ENCODE results near the gene CLSTN1. TPM values are rescaled to one million over a fixed set of nuclear protein-coding genes. Genes with fewer than 3 reads are reported as not detected.

Gene CLSTN1
- total and polyA plus RNA-seq, 10 of the 15 experiments (the other 5 are each of a cell fraction or from before 2014, with no cell fraction given), result 2.7 to 64.4 (median 23.2) TPM

DNA sequence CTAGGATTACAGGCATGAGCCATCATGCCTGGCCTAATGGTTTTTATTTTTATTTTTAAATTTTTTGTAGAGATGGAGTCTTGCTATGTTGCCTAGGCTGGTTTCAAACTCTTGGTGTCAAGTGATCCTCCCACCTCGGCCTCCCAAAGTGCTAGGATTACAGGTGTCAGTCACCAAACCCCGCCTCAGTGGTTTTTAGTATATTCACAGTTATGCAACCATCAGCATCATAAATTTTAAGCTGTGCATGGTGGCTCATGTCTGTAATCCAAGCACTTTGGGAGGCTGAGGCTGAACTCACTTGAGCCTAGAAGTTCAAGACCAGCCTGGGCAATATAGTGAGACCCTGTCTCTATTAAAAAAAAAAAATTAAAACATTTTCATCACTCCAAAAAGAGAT is 143.7 kb downstream of the CLSTN1 start:
- H3K4me1 ChIP-seq (ENCODE audit: control insufficient read depth, insufficient read depth, low read length), result peaks cover 13% of the 10 kb centered on the region
- FAIRE-seq (no peak), ATAC-seq (no peak), DNase-seq (ENCODE audit: low read depth, low spot score) (no peak)
- H2AFZ ChIP-seq (ENCODE audit: control insufficient read depth, low read depth, low read length), result no peak overlapping the region
- H3K4me2 ChIP-seq (ENCODE audit: control insufficient read depth, insufficient read depth), result no peak overlapping the region
- no peak overlapping the region for H3K9ac ChIP-seq (ENCODE audit: control insufficient read depth, insufficient read depth, low read length)
- ChIA-PET POLR2A (interaction anchor here (0.5 to 1.1 kb wide), 3 partner anchors 13 to 80 kb away, joined by 3 to 4 read pairs (median 4); no protein-coding TSS in a partner anchor), CTCF (interaction anchor here (0.6 kb wide), 1 partner anchor 23 kb away, joined by 3 read pairs; no protein-coding TSS in a partner anchor), SMC1A (ENCODE audit: uncharacterized antibody, unreplicated experiment) (interaction anchor here (0.9 to 3.2 kb wide), 3 partner anchors 12 to 52 kb away, joined by 4 to 23 read pairs (median 8); no protein-coding TSS in a partner anchor), RAD21 (ENCODE audit: unreplicated experiment) (interaction anchor here (1.3 kb wide), 1 partner anchor 51 kb away, joined by 3 read pairs; no protein-coding TSS in a partner anchor)
- BruUV-seq (replicated peaks), result no TSS peak
- TF ChIP-seq, protein P1, sequence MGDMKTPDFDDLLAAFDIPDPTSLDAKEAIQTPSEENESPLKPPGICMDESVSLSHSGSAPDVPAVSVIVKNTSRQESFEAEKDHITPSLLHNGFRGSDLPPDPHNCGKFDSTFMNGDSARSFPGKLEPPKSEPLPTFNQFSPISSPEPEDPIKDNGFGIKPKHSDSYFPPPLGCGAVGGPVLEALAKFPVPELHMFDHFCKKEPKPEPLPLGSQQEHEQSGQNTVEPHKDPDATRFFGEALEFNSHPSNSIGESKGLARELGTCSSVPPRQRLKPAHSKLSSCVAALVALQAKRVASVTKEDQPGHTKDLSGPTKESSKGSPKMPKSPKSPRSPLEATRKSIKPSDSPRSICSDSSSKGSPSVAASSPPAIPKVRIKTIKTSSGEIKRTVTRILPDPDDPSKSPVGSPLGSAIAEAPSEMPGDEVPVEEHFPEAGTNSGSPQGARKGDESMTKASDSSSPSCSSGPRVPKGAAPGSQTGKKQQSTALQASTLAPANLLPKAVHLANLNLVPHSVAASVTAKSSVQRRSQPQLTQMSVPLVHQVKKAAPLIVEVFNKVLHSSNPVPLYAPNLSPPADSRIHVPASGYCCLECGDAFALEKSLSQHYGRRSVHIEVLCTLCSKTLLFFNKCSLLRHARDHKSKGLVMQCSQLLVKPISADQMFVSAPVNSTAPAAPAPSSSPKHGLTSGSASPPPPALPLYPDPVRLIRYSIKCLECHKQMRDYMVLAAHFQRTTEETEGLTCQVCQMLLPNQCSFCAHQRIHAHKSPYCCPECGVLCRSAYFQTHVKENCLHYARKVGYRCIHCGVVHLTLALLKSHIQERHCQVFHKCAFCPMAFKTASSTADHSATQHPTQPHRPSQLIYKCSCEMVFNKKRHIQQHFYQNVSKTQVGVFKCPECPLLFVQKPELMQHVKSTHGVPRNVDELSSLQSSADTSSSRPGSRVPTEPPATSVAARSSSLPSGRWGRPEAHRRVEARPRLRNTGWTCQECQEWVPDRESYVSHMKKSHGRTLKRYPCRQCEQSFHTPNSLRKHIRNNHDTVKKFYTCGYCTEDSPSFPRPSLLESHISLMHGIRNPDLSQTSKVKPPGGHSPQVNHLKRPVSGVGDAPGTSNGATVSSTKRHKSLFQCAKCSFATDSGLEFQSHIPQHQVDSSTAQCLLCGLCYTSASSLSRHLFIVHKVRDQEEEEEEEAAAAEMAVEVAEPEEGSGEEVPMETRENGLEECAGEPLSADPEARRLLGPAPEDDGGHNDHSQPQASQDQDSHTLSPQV (IDR thresholded peaks at IDR 0.05), result no peak
- TF ChIP-seq, protein P2, sequence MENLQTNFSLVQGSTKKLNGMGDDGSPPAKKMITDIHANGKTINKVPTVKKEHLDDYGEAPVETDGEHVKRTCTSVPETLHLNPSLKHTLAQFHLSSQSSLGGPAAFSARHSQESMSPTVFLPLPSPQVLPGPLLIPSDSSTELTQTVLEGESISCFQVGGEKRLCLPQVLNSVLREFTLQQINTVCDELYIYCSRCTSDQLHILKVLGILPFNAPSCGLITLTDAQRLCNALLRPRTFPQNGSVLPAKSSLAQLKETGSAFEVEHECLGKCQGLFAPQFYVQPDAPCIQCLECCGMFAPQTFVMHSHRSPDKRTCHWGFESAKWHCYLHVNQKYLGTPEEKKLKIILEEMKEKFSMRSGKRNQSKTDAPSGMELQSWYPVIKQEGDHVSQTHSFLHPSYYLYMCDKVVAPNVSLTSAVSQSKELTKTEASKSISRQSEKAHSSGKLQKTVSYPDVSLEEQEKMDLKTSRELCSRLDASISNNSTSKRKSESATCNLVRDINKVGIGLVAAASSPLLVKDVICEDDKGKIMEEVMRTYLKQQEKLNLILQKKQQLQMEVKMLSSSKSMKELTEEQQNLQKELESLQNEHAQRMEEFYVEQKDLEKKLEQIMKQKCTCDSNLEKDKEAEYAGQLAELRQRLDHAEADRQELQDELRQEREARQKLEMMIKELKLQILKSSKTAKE (IDR thresholded peaks at IDR 0.05; ENCODE audit: low read depth, poor library complexity, severe bottlenecking), result no peak
- TF ChIP-seq, protein P3, sequence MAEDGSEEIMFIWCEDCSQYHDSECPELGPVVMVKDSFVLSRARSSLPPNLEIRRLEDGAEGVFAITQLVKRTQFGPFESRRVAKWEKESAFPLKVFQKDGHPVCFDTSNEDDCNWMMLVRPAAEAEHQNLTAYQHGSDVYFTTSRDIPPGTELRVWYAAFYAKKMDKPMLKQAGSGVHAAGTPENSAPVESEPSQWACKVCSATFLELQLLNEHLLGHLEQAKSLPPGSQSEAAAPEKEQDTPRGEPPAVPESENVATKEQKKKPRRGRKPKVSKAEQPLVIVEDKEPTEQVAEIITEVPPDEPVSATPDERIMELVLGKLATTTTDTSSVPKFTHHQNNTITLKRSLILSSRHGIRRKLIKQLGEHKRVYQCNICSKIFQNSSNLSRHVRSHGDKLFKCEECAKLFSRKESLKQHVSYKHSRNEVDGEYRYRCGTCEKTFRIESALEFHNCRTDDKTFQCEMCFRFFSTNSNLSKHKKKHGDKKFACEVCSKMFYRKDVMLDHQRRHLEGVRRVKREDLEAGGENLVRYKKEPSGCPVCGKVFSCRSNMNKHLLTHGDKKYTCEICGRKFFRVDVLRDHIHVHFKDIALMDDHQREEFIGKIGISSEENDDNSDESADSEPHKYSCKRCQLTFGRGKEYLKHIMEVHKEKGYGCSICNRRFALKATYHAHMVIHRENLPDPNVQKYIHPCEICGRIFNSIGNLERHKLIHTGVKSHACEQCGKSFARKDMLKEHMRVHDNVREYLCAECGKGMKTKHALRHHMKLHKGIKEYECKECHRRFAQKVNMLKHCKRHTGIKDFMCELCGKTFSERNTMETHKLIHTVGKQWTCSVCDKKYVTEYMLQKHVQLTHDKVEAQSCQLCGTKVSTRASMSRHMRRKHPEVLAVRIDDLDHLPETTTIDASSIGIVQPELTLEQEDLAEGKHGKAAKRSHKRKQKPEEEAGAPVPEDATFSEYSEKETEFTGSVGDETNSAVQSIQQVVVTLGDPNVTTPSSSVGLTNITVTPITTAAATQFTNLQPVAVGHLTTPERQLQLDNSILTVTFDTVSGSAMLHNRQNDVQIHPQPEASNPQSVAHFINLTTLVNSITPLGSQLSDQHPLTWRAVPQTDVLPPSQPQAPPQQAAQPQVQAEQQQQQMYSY (CRISPR knock-in tag; IDR thresholded peaks at IDR 0.05), result no peak
- no peak for TF ChIP-seq MEF2B (IDR thresholded peaks at IDR 0.05; ENCODE audit: partially characterized antibody, poor library complexity, severe bottlenecking)
- TF ChIP-seq, protein P4, sequence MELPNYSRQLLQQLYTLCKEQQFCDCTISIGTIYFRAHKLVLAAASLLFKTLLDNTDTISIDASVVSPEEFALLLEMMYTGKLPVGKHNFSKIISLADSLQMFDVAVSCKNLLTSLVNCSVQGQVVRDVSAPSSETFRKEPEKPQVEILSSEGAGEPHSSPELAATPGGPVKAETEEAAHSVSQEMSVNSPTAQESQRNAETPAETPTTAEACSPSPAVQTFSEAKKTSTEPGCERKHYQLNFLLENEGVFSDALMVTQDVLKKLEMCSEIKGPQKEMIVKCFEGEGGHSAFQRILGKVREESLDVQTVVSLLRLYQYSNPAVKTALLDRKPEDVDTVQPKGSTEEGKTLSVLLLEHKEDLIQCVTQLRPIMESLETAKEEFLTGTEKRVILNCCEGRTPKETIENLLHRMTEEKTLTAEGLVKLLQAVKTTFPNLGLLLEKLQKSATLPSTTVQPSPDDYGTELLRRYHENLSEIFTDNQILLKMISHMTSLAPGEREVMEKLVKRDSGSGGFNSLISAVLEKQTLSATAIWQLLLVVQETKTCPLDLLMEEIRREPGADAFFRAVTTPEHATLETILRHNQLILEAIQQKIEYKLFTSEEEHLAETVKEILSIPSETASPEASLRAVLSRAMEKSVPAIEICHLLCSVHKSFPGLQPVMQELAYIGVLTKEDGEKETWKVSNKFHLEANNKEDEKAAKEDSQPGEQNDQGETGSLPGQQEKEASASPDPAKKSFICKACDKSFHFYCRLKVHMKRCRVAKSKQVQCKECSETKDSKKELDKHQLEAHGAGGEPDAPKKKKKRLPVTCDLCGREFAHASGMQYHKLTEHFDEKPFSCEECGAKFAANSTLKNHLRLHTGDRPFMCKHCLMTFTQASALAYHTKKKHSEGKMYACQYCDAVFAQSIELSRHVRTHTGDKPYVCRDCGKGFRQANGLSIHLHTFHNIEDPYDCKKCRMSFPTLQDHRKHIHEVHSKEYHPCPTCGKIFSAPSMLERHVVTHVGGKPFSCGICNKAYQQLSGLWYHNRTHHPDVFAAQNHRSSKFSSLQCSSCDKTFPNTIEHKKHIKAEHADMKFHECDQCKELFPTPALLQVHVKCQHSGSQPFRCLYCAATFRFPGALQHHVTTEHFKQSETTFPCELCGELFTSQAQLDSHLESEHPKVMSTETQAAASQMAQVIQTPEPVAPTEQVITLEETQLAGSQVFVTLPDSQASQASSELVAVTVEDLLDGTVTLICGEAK (IDR thresholded peaks at IDR 0.05; ENCODE audit: borderline replicate concordance), result no peak
- TF ChIP-seq POLR2AphosphoS5 (IDR thresholded peaks at IDR 0.05; ENCODE audit: low read length), result no peak
- TF ChIP-seq RELA (IDR thresholded peaks at IDR 0.05; ENCODE audit: borderline replicate concordance, partially characterized antibody), result no peak
- no peak for TF ChIP-seq SMAD5 (IDR thresholded peaks at IDR 0.05; ENCODE audit: low read depth)
- WGBS (ENCODE audit: insufficient coverage, insufficient replicate concordance, low lambda C conversion rate, missing lambda C conversion rate), result 53% methylated on average over 2 of the region's 2 CpGs
- no peaks in the 10 kb centered on the region for H3K27me3 ChIP-seq (replicated peaks in 1 of 2; ENCODE audit: control insufficient read depth in 2 of 2, insufficient read depth in 2 of 2, low read length in 1 of 2)
- H3K79me2 ChIP-seq (ENCODE audit: control insufficient read depth, insufficient read depth, low read length), result peaks cover 76% of the 10 kb centered on the region
- no peak overlapping the region for H3K4me3 ChIP-seq
- in situ Hi-C loops (cut with MboI) (no loop called here), intact Hi-C loops (cut with micrococcal nuclease; ENCODE audit: unreplicated experiment) (no loop called here)
- no peaks in the 10 kb centered on the region for H3K9me3 ChIP-seq (replicated peaks; ENCODE audit: control insufficient read depth, insufficient read depth, low read length)
- H4K20me1 ChIP-seq (ENCODE audit: control insufficient read depth, insufficient read depth), result 0 out of 2 replicates have a peak, but pooled peaks cover 4% of the 10 kb centered on the region
- no peak overlapping the region for H3K27ac ChIP-seq (ENCODE audit: control insufficient read depth, insufficient read depth)
- H3K36me3 ChIP-seq (ENCODE audit: control insufficient read depth in 2 of 2, insufficient read depth in 2 of 2, low read length in 1 of 2), result peaks cover 10 to 13% of the 10 kb centered on the region in 2 experiments
